Ishikawa (cell line): ENCODE data around the gene COPS7A.

Experiments used
- TCF12 ChIP-seq: IDR thresholded peaks from 2 replicates; pipeline ENCODE4 v1.6.1; 2012; ENCODE audit warnings: low read depth
- YY1 ChIP-seq: IDR thresholded peaks from 2 replicates; pipeline ENCODE4 v1.6.1; 2012; ENCODE audit warnings: low read depth

DNA sequence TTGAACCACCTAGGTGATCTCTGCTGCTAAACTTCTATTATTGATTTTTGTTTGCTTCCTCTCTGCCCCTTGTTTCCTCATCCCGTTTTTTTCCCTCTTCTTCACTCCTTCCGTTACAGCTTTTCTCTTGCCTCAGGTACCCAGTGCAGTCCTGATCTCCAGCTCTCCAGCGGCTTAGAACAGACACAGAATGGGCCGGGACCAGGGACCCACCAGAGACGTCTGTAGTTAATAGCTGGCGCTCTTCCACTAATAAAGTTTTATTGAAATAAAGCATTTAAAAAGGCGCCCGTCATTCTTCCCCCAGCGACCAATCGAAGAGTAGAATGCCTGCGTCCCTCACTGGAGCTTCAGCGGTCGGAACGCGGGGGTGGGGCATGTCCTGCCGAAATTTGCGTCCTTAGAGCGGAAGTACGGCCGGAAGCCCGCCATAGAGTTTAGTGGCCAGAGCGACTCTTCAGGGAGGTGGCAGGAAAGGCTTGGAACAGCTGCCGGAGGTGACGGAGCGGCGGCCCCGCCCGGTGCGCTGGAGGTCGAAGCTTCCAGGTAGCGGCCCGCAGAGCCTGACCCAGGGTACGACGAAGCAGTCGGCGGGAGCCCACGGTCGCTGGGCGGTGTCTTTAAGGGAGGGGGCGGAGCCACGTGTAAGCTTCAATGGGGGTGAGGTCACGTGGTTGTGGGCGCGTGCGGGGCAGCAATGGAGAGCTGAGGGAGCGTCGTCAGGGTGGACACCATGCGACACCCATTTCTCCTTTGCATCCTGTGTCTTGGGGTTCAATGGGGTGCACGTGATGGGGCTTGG, at the start of gene COPS7A:
- TF ChIP-seq TCF12 = peak; percentile 87
- peak; percentile 82 for TF ChIP-seq YY1
